BJ (cell line): ENCODE measurements around the gene RAPGEF6. TPM values are rescaled to one million over a fixed set of nuclear protein-coding genes. Genes with fewer than 3 reads are reported as not detected.
"Not testable (repeated sequence)": the region's sequence is repeated elsewhere in the genome, so short reads cannot be mapped to it uniquely, and the experiment has no call there.

Experiments
- CTCF ChIA-PET: fragments of 350-600 bp; formaldehyde crosslinking; extraction: SDS; loops from one replicate; lab custom pipeline; 2021; ENCODE audit warnings: antibody characterized with exemption, inconsistent platforms; lab: Yijun Ruan, JAX
- POLR2A ChIA-PET: fragments of 300-600 bp; sonication (Branson Sonifier 250); formaldehyde crosslinking; extraction: SDS; loops from one replicate; lab custom pipeline; 2021; ENCODE audit warnings: antibody characterized with exemption; lab: Charles Lee
- DNase-seq: peaks from one replicate; pipeline ENCODE4 v3.0.0-alpha.2; 2011; ENCODE audit warnings: low read depth
- H3K27me3 ChIP-seq: 2 replicates; pipeline ENCODE4 v1.6.0; 2011; ENCODE audit warnings: low read length; ENCODE audit not compliant: control insufficient read depth, insufficient read depth
- H3K36me3 ChIP-seq: 2 replicates; pipeline ENCODE4 v1.5.1; 2011; ENCODE audit warnings: low read length; ENCODE audit not compliant: control insufficient read depth, insufficient read depth
- H3K4me3 ChIP-seq: 2 replicates; pipeline ENCODE4 v1.5.1; 2011; ENCODE audit warnings: low read depth, mild to moderate bottlenecking, control low read depth, low read length
- CTCF ChIP-seq: IDR thresholded peaks from 2 replicates; pipeline ENCODE4 v1.5.1; 2011; ENCODE audit warnings: low read depth, mild to moderate bottlenecking, control low read depth, inconsistent platforms, low read length, moderate library complexity; ENCODE audit not compliant: insufficient read depth
- polyA plus RNA-seq: library from polyadenylated mRNA; depleted of rRNA; stranded (reverse); fragments of >200 nt; gene quantifications from 2 replicates; pipeline ENCODE4 v1.2.3, GENCODE V29; 2011

RAPGEF6 gene
- polyA plus RNA-seq, 1 experiment: 6.2 TPM

GRCh38 chr5:131605086-131605485 is 29.9 kb downstream of the RAPGEF6 start:
- Histone ChIP-seq H3K4me3 (no peak overlapping the region), H3K36me3 (no peaks in the 10 kb centered on the region), H3K27me3 (no peaks in the 10 kb centered on the region)
- ChIA-PET CTCF (no interaction called here), POLR2A (no interaction called here)
- no peak for TF ChIP-seq CTCF
- no peak for DNase-seq

- CTCF ChIA-PET: interaction anchor here (2.3 kb wide), 1 partner anchor 413 kb away, joined by 8 read pairs; no protein-coding TSS in a partner anchor
- POLR2A ChIA-PET: no interaction called here
- Histone ChIP-seq H3K36me3 (peaks cover 1% of the 10 kb centered on the region), H3K4me3 (no peak overlapping the region), H3K27me3 (no peaks in the 10 kb centered on the region)
- DNase-seq: no peak
- no peak for TF ChIP-seq CTCF
These were observed 39.7 kb downstream of the RAPGEF6 start for GRCh38 chr5:131595088-131596033.

GRCh38 chr5:131593921-131594320 is 41.1 kb downstream of the RAPGEF6 start:
- no peak for DNase-seq
- ChIA-PET CTCF (interaction anchor here (9.7 kb wide), 1 partner anchor 415 kb away, joined by 199 read pairs; the partner anchor contains the start of gene ACSL6), POLR2A (interaction anchor here (0.5 kb wide), 1 partner anchor 89 kb away, joined by 3 read pairs; no protein-coding TSS in a partner anchor)
- no peak overlapping the region for H3K4me3 ChIP-seq
- no peaks in the 10 kb centered on the region for H3K27me3 ChIP-seq
- TF ChIP-seq CTCF: no peak
- peaks cover 1% of the 10 kb centered on the region for H3K36me3 ChIP-seq

GRCh38 chr5:131593436-131593835 is 41.6 kb downstream of the RAPGEF6 start:
- not testable (repeated sequence) for H3K4me3 ChIP-seq, DNase-seq, H3K36me3 ChIP-seq, H3K27me3 ChIP-seq
- CTCF ChIA-PET: interaction anchor here (9.7 kb wide), 1 partner anchor 416 kb away, joined by 199 read pairs; the partner anchor contains the start of gene ACSL6
- POLR2A ChIA-PET: interaction anchor here (0.5 kb wide), 1 partner anchor 88 kb away, joined by 3 read pairs; no protein-coding TSS in a partner anchor

- DNase-seq: no peak
- Histone ChIP-seq H3K27me3 (no peaks in the 10 kb centered on the region), H3K36me3 (no peaks in the 10 kb centered on the region), H3K4me3 (no peak overlapping the region)
- ChIA-PET CTCF (interaction anchor here (0.6 to 9.7 kb wide), 41 partner anchors 8 to 475 kb away, joined by 3 to 199 read pairs (median 4); partner anchors contain the start of genes ACSL6 and IL3), POLR2A (no interaction called here)
- peak; percentile 84 for TF ChIP-seq CTCF
These were observed 45.3 kb downstream of the RAPGEF6 start for GRCh38 chr5:131589510-131590348.
